ENCODE measurements around the gene CMKLR1.

Gene CMKLR1

DNA sequence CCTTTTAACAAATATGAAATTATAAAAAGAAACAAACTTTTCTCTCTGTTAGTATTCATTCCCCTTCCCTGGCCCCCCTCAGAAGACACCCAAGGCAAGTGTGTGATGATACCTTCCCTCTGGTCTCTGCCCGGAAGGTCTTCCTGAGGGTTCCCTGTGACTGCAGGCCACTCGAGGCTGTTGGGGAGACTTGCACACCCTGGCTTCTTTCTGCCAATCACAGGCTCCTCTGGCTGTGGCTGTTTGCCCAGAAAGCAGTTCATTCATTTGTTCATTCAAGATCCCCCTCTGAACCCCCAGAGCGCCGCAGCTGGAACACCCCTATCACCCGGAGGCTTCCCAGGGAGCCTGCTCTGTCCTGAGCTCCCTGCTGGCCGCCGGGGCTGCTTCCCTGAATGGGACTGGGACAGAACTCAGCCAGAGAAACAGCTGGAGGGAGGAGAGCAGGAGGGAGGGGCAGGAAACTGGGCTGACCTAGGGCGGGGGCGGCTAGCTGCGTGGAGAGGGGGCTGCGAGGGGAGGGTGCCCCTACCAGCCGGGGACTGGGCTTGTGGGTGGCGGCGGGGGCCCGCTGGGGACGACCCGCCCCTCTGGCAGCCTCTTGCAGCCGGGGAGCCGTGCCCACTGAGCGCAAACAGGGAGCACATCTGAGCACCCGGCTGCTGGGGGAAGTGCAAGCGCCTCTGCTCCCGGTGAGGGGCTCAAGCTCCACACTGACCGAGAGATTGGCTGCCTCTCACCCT lies at the start of gene CMKLR1:
Gene CMKLR1 (minus strand): TSS at position 397 of the 743 bp plus-strand sequence. CDS start 45,720 bp downstream, outside the sequence.
- DNase-seq (ENCODE audit: low read depth, low spot score) = peak; percentile 20

- no peak for DNase-seq (ENCODE audit: low read depth, low spot score)
Measured at GRCh38 chr12:108387771-108388170, 48.7 kb upstream of the CMKLR1 start.

GRCh38 chr12:108386709-108387360 lies 47.7 kb upstream of the CMKLR1 start:
- DNase-seq (ENCODE audit: low read depth, low spot score) = no peak

DNA sequence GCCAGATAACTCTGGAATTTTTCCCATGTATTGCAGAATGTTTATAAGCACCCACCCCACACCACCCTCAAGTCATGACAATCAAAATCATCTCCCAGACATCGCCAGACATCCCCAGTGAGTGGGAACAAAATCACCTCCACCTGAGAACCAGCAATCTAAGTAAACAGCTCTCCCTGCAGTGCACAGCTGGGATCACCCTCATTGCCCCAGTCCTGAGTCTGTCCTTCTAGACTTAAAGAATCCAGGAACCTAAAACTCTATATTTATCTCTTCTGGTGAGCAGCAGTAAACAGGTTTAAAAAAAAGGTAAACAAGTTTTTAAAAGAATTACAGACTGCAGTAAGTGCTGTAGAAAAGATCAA lies 43.3 kb upstream of the CMKLR1 start:
- DNase-seq (ENCODE audit: low read depth, low spot score) = no peak

DNA sequence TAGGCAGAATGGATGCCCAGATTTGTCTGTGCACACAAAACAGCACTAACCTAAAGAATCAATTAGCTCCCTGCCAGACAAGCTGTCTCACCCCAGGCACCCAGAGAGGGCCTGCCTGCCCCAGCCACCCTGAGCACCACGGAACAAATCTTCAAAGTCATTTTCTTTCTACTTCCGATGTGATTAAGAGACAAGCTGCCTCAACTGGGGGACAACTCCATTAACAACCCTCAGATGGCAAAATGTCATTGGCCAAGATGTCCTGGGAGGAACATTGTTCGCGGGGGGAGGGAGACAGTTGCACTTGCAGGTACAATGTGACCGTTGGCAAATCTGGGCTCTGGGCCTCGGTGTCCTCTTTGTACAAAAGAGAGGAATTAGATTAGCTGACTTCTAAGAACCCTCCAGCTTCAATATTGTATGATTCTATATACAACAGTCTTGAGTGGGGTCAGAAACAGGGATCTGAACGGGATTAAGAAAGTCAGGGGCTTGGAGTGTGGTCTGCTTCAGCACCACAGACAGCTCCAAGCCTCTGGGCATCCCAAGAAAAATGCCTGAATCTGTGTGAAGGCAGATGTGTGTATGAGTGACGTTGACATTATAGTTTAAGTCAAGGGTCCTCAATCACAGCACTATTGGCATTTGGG lies 42.8 kb upstream of the CMKLR1 start:
- peak; percentile 58 for DNase-seq (ENCODE audit: low read depth, low spot score)

DNA sequence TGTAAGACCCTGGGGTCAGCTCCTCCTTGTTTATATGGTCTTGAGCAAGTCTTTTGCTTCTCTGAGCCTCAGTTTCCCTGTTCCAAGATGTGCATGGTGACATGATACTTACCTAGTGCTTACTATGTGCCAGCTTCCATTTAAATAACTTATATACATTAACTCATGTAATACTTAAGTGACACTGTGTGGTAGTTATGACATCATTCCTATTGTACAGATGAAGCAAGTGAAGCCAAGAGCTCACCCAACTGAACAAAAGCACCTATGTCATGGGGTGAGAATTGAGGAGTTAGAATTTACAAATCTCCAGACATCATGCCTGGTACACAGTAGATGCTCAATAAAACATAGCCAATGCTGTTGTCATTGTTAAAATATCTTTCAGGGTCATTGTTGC lies 41.3 kb upstream of the CMKLR1 start:
- DNase-seq (ENCODE audit: low read depth, low spot score) = no peak

GRCh38 chr12:108379823-108380222 lies 40.7 kb upstream of the CMKLR1 start:
- no peak for DNase-seq (ENCODE audit: low read depth, low spot score)

- DNase-seq (ENCODE audit: low read depth, low spot score) = no peak
Measured at GRCh38 chr12:108378926-108379325, 39.8 kb upstream of the CMKLR1 start.

- DNase-seq (ENCODE audit: low read depth, low spot score) = no peak
Measured at GRCh38 chr12:108377260-108377659, 38.1 kb upstream of the CMKLR1 start.

GRCh38 chr12:108375986-108376663 lies 37.0 kb upstream of the CMKLR1 start:
- no peak for DNase-seq (ENCODE audit: low read depth, low spot score)

GRCh38 chr12:108374596-108375320 lies 35.6 kb upstream of the CMKLR1 start:
- no peak for DNase-seq (ENCODE audit: low read depth, low spot score)

DNA sequence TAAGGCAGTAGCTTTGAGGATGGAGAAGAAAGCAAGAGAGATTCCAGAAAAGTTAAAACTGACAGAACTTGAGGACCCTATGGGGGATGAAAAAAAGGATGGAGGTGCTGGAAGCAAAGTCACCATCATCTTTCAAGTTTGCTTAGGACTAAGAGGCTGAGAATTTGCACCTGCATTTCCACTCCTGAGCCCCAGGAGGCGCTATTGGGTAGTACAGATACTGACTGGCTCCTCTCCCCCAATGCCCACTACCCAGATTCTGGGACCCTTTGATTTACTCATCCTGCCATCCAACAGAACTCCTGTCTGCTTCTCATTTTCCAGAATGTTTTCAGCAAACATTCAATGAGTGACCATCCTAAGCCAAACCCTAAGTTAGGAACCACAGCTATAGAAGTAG lies 34.0 kb upstream of the CMKLR1 start:
- DNase-seq (ENCODE audit: low read depth, low spot score) = peak; percentile 39

- no peak for DNase-seq (ENCODE audit: low read depth, low spot score)
Measured at GRCh38 chr12:108371801-108372344, 32.8 kb upstream of the CMKLR1 start.

GRCh38 chr12:108370415-108370814 lies 31.3 kb upstream of the CMKLR1 start:
- DNase-seq (ENCODE audit: low read depth, low spot score) = no peak

DNA sequence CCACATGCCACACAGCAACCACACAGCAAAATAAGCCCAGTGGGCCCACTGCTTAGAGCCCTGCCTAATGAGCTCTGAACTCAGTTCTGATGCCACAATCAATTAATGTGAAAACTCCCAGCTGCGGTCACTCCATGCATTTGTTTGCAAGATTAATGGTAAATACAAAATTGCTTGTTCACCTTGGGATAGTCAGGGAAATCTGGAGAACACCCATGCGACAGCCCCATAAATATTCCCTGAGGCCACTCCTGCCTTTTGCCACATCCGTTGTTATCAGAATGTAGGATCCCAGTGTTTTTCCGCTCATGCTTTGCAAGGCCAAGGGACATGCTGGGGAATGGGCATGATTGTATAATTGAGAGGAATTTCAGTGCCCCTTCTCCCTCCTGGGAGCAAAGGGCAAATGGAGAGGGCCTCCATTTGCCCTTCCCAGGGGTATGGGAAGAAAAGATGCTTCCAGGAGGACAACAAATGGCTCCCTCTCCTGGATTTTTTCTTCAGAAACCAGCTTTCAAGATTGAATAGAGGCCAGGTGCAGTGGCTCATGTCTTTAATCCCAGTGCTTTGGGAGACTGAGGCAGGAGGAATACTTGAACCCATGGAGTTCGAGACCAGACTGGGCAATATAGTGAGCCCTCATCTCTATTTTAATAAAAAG lies 30.8 kb upstream of the CMKLR1 start:
- DNase-seq (ENCODE audit: low read depth, low spot score) = no peak

DNA sequence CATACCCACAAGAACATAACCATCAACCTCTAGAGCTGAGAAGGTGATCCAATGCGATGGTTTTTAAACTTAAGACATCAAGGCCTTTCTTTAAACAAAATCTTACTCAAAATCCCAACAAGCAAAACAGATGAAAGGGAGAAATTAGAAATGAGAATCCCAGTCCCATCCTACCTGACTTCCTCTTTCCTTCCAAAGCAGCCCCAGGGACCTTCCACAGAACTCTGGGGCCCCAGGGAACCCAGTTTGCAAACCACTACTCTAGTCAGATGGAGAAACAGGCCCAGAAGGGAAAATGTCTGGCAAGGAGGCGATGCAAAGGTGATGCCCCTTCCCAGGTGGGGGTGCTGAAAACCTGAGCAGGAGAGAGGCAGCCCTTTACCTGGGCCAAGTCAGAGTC lies 29.0 kb upstream of the CMKLR1 start:
- no peak for DNase-seq (ENCODE audit: low read depth, low spot score)

GRCh38 chr12:108367436-108367835 lies 28.3 kb upstream of the CMKLR1 start:
- no peak for DNase-seq (ENCODE audit: low read depth, low spot score)

- no peak for DNase-seq (ENCODE audit: low read depth, low spot score)
Measured at GRCh38 chr12:108365324-108365723, 26.2 kb upstream of the CMKLR1 start.

DNA sequence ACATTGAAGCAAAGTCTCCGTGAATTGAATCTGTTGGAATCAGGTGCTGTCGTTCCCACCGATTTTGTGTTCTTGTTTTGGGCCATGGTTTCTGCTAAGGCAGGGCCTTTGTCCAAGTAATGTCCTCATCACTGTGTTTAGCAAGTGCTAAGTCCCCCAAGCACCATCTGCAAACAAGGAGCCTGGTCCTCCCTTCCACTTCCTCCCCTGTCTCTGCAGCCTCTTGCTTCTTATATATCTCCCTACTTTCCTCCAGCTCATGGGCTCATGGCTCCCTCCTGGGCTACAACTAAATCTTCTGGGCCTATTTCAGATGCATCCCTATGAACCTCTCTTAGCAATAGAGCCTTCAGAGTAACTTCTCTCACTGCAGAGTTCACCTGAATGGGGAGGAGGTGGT lies 25.8 kb upstream of the CMKLR1 start:
- no peak for DNase-seq (ENCODE audit: low read depth, low spot score)

GRCh38 chr12:108363565-108363964 lies 24.5 kb upstream of the CMKLR1 start:
- no peak for DNase-seq (ENCODE audit: low read depth, low spot score)

DNA sequence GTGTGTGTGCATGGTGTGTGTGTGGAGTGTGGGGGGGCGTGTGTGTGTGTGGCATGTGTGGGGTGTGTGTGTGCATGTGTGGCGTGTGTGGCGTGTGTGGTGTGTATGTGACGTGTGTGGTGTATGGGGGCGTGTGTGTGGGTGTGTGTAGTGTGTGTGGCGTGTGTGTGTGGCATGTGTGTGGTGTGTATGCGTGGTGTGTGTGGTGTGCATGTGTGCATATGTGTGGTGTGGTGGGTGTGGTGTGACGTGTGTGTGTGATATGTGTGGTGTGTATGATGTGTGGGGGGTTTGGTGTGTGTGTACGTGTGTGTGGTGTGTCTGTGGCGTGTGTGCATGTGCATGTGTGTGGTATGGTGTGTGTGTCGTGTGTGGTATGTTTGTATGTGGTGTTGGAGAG lies 24.1 kb upstream of the CMKLR1 start:
- DNase-seq (ENCODE audit: low read depth, low spot score) = no peak
